PC-9 (cell line): Measurements from ENCODE around the gene STMN3. TPM values are rescaled to one million over a fixed set of nuclear protein-coding genes. Genes with fewer than 3 reads are reported as not detected.

ENCODE experiments used
- Bru-seq: library from RNA; stranded (reverse); fragments of 400-500 nt; gene quantifications from one replicate; lab custom pipeline; 2021; lab: Mats Ljungman, UMichigan
- BruChase-seq, 2 experiments: library from RNA; stranded (reverse); fragments of 400-500 nt; gene quantifications; one replicate each; lab custom pipeline; 2021; lab: Mats Ljungman, UMichigan
- BruUV-seq: library from RNA; stranded (reverse); fragments of 400-500 nt; replicated peaks from 2 replicates; lab custom pipeline; 2021; lab: Mats Ljungman, UMichigan
- CTCF ChIA-PET: fragments of 300-600 bp; sonication (Branson Sonifier 250); formaldehyde crosslinking; loops from one replicate; lab custom pipeline; 2022; ENCODE audit warnings: antibody characterized with exemption; lab: Charles Lee
- POLR2A ChIA-PET: fragments of 300-600 bp; sonication (Branson Sonifier 250); formaldehyde crosslinking; loops from one replicate; lab custom pipeline; 2022; ENCODE audit warnings: antibody characterized with exemption; ENCODE audit not compliant: unreplicated experiment; lab: Charles Lee
- DNase-seq, 2 experiments: peaks; one replicate each; pipeline versions ENCODE4 v3.0.0 to v3.0.0-alpha.2; 2015 to 2022; ENCODE audit warnings: mixed read lengths in 1 of 2
- H2AFZ ChIP-seq: fragments of 200-600 bp; sonication (generic); 2 replicates; pipeline ENCODE4 v1.8.1; 2017; ENCODE audit warnings: antibody characterized with exemption
- H3F3A ChIP-seq: fragments of 200-600 bp; sonication (generic); 2 replicates; pipeline ENCODE4 v1.8.1; 2017; ENCODE audit warnings: antibody characterized with exemption, mild to moderate bottlenecking, low read depth; ENCODE audit not compliant: insufficient read depth
- H3K27ac ChIP-seq: fragments of 200-600 bp; sonication (generic); 2 replicates; pipeline ENCODE4 v1.6.1; 2016; ENCODE audit warnings: mixed run types
- H3K27me3 ChIP-seq: fragments of 200-600 bp; sonication (generic); 2 replicates; pipeline ENCODE4 v1.6.1; 2016; ENCODE audit warnings: low read depth, mixed run types; ENCODE audit not compliant: insufficient read depth
- H3K36me3 ChIP-seq: fragments of 200-600 bp; sonication (generic); 2 replicates; pipeline ENCODE4 v1.6.1; 2016; ENCODE audit warnings: low read depth, mixed run types
- H3K4me1 ChIP-seq: fragments of 200-600 bp; sonication (generic); replicated peaks from 2 replicates; pipeline ENCODE4 v1.6.1; 2016; ENCODE audit warnings: mixed run types; ENCODE audit not compliant: insufficient read depth
- H3K4me2 ChIP-seq: fragments of 200-600 bp; sonication (generic); 2 replicates; pipeline ENCODE4 v1.6.1; 2017; ENCODE audit warnings: mixed run types
- H3K4me3 ChIP-seq: fragments of 200-600 bp; sonication (generic); 2 replicates; pipeline ENCODE4 v1.6.1; 2016; ENCODE audit warnings: mixed run types
- H3K79me2 ChIP-seq: fragments of 200-600 bp; sonication (generic); 2 replicates; pipeline ENCODE4 v1.6.1; 2017; ENCODE audit warnings: low read depth, mixed run types
- H3K9me2 ChIP-seq: fragments of 200-600 bp; sonication (generic); 2 replicates; pipeline ENCODE4 v1.8.1; 2017; ENCODE audit warnings: mild to moderate bottlenecking; ENCODE audit not compliant: insufficient read depth
- H3K9me3 ChIP-seq: fragments of 200-600 bp; sonication (generic); 2 replicates; pipeline ENCODE4 v1.8.1; 2016; ENCODE audit warnings: low read depth; ENCODE audit not compliant: insufficient read depth
- H4K20me1 ChIP-seq: fragments of 200-600 bp; sonication (generic); 2 replicates; pipeline ENCODE4 v1.8.1; 2017; ENCODE audit not compliant: insufficient read depth
- EZH2 ChIP-seq: fragments of 200-600 bp; sonication (generic); IDR thresholded peaks from 2 replicates; pipeline ENCODE4 v1.8.0; 2017; ENCODE audit warnings: antibody characterized with exemption, low read depth
- intact Hi-C: fragments of 100-400 bp; cut with micrococcal nuclease; formaldehyde crosslinking; loops from one replicate; pipeline ENCODE4 v1.10.0; 2022; ENCODE audit not compliant: unreplicated experiment
- long read RNA-seq: library from polyadenylated mRNA; stranded (forward); transcript quantifications from one replicate; pipeline ENCODE4 v2.0.0, GENCODE V29; 2022
- total RNA-seq: library from RNA; stranded (reverse); gene quantifications from 2 replicates; pipeline ENCODE4 v1.2.3, GENCODE V29; 2021
- TF ChIP-seq, protein P1 (sequence below): fragments of 200-600 bp; sonication (generic); conservative IDR thresholded peaks from 2 replicates; pipeline ENCODE4 v1.6.1; 2017; ENCODE audit warnings: mixed run types, antibody characterized with exemption, mild to moderate bottlenecking, moderate library complexity

The STMN3 gene
- total RNA-seq (24.3 and 24.4 TPM in 2 replicates), Bru-seq, nascent RNA (percentile 28 among the genes with signal in this experiment), BruChase-seq, experiment 1, labeled RNA remaining after a 2-hour chase (percentile 33 among the genes with signal in this experiment), BruChase-seq, experiment 2, labeled RNA remaining after a 6-hour chase (percentile 46 among the genes with signal in this experiment)
- long read RNA-seq, partial matches to known transcripts: 1 of 30 reads
- long read RNA-seq, other reads (novel, unspliced or antisense): 29 of 30 reads

GRCh38 chr20:63653041-63653973, at the start of gene STMN3:
TSS of gene STMN3 (minus strand) at chr20:63653424. CDS start at chr20:63653345, 79 bp downstream.
- TF ChIP-seq, protein P1, sequence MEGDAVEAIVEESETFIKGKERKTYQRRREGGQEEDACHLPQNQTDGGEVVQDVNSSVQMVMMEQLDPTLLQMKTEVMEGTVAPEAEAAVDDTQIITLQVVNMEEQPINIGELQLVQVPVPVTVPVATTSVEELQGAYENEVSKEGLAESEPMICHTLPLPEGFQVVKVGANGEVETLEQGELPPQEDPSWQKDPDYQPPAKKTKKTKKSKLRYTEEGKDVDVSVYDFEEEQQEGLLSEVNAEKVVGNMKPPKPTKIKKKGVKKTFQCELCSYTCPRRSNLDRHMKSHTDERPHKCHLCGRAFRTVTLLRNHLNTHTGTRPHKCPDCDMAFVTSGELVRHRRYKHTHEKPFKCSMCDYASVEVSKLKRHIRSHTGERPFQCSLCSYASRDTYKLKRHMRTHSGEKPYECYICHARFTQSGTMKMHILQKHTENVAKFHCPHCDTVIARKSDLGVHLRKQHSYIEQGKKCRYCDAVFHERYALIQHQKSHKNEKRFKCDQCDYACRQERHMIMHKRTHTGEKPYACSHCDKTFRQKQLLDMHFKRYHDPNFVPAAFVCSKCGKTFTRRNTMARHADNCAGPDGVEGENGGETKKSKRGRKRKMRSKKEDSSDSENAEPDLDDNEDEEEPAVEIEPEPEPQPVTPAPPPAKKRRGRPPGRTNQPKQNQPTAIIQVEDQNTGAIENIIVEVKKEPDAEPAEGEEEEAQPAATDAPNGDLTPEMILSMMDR: no peak
- no peak for TF ChIP-seq EZH2
- peaks cover 30% of the 10 kb centered on the region for H3F3A ChIP-seq
- no TSS peak for BruUV-seq
- H3K4me3 ChIP-seq: peak within 1 kb of the TSS; percentile 42; the same call in 1 of the 2 replicates
- H3K9me2 ChIP-seq: no peaks in the 10 kb centered on the region
- DNase-seq: peak; percentile 53 to 83
- intact Hi-C loops: no loop called here
- ChIA-PET POLR2A (no interaction called here), CTCF (interaction anchor here (0.7 kb wide), 1 partner anchor 309 kb away, joined by 3 read pairs; no protein-coding TSS in a partner anchor)
- H2AFZ ChIP-seq: no peak within 1 kb of the TSS
- H3K4me2 ChIP-seq: peak within 1 kb of the TSS; percentile 72
- no peaks in the 10 kb centered on the region for H3K36me3 ChIP-seq
- H3K79me2 ChIP-seq: no peaks in the 10 kb centered on the region
- no peaks in the 10 kb centered on the region for H3K9me3 ChIP-seq
- H3K27ac ChIP-seq: no peak within 1 kb of the TSS
- no peaks in the 10 kb centered on the region for H4K20me1 ChIP-seq
- H3K27me3 ChIP-seq: no peaks in the 10 kb centered on the region
- peaks cover 8% of the 10 kb centered on the region; the same call in 1 of the 2 replicates for H3K4me1 ChIP-seq

DNA sequence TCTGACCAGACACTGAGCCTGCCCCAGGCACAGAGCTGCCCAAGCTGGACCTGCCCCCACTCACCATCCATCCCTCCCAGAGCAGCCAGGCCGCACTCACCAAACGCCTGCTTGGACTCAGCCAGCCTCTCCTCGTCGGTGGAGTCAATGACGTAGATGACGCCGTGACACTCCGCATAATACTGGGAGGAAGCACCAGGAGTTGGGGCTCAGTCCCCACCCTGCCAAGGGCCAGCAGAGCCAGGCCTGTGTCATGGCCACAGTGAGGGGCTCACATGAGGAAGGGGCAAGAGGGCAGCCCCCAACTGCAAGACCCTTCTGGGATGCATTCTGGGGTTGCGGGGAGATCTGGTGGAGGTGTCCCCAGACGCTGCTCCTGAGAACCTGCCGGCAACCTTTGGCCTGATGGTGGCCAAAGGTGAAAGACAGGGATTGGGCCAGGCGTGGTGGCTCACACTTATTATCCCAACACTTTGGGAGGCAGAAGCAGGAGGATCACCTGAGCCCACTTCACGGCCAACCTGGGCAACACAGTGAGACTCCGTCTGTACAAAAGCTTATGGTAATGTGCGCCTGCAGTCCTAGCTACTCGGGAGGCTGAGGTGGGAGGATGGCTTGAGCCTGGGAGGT, 48.9 kb upstream of the STMN3 start:
- TF ChIP-seq, protein P1: no peak
- no peak for TF ChIP-seq EZH2
- Histone ChIP-seq H3K27me3 (no peaks in the 10 kb centered on the region), H3K9me3 (no peaks in the 10 kb centered on the region), H3K9me2 (no peaks in the 10 kb centered on the region), H3K4me2 (no peak overlapping the region), H3K36me3 (peaks cover 18% of the 10 kb centered on the region), H3K27ac (no peak overlapping the region), H3K4me1 (peaks cover 28% of the 10 kb centered on the region), H2AFZ (no peak overlapping the region), H3K79me2 (peaks cover 30% of the 10 kb centered on the region), H3K4me3 (no peak overlapping the region), H3F3A (peaks cover 53% of the 10 kb centered on the region; the same call in 1 of the 2 replicates), H4K20me1 (0 out of 2 replicates have a peak, but pooled peaks cover 3% of the 10 kb centered on the region)
- DNase-seq: no peak
- intact Hi-C loops: no loop called here
- ChIA-PET CTCF (no interaction called here), POLR2A (interaction anchor here (0.6 kb wide), 1 partner anchor 73 kb away, joined by 3 read pairs; no protein-coding TSS in a partner anchor)
- BruUV-seq: no TSS peak
